ENCODE results near the gene CEMIP2.

- TF ChIP-seq CTCF (IDR thresholded peaks at IDR 0.05) (no peak), POLR2A (IDR thresholded peaks at IDR 0.05) (no peak)
Measured at GRCh38 chr9:71756753-71757152, 11.6 kb downstream of the CEMIP2 start.

Measured in ovary (tissue), 3 donors.